Smooth muscle cell (in vitro differentiated cells): ENCODE data around the gene LRRC8D. TPM values are rescaled to one million over a fixed set of nuclear protein-coding genes. Genes with fewer than 3 reads are reported as not detected.
A peak's percentile ranks its signal among the peaks of the same experiment; 100 is the strongest.

Experiments
- DNase-seq: peaks from one replicate; lab custom pipeline; 2025; ENCODE audit not compliant: unreplicated experiment; lab: John Stamatoyannopoulos, UW
- H2AFZ ChIP-seq: fragments of 200-600 bp; sonication (generic); 2 replicates; pipeline ENCODE4 v1.6.0; 2016; ENCODE audit warnings: antibody characterized with exemption, low read depth, mild to moderate bottlenecking
- H3F3A ChIP-seq: fragments of 200-600 bp; sonication (generic); 2 replicates; pipeline ENCODE4 v1.6.0; 2017; ENCODE audit warnings: antibody characterized with exemption, low read depth
- H3K27ac ChIP-seq: fragments of 200-600 bp; sonication (generic); 2 replicates; pipeline ENCODE4 v1.5.1; 2016; ENCODE audit warnings: low read depth, mild to moderate bottlenecking
- H3K27me3 ChIP-seq: fragments of 200-600 bp; sonication (generic); 2 replicates; pipeline ENCODE4 v1.6.1; 2016; ENCODE audit warnings: low read depth, mild to moderate bottlenecking
- H3K36me3 ChIP-seq: fragments of 200-600 bp; sonication (generic); 2 replicates; pipeline ENCODE4 v1.5.1; 2016; ENCODE audit warnings: low read depth
- H3K4me1 ChIP-seq: fragments of 200-600 bp; sonication (generic); 2 replicates; pipeline ENCODE4 v1.5.1; 2016; ENCODE audit warnings: low read depth
- H3K4me2 ChIP-seq: fragments of 200-600 bp; sonication (generic); 2 replicates; pipeline ENCODE4 v1.6.0; 2016; ENCODE audit warnings: mild to moderate bottlenecking
- H3K4me3 ChIP-seq: fragments of 200-600 bp; sonication (generic); 2 replicates; pipeline ENCODE4 v1.5.1; 2016; ENCODE audit warnings: mild to moderate bottlenecking
- H3K79me2 ChIP-seq: fragments of 200-600 bp; sonication (generic); 2 replicates; pipeline ENCODE4 v1.6.0; 2016; ENCODE audit warnings: low read depth, mild to moderate bottlenecking
- H3K9ac ChIP-seq: fragments of 200-600 bp; sonication (generic); 2 replicates; pipeline ENCODE4 v1.6.0; 2016; ENCODE audit warnings: low read depth
- H3K9me3 ChIP-seq: fragments of 200-600 bp; sonication (generic); replicated peaks from 2 replicates; pipeline ENCODE4 v1.5.1; 2016; ENCODE audit warnings: low read depth
- H4K20me1 ChIP-seq: fragments of 200-600 bp; sonication (generic); 2 replicates; pipeline ENCODE4 v1.6.0; 2016; ENCODE audit warnings: low read depth
- WGBS: methylation state at CpG from one replicate; pipeline ENCODE4 v1.1.7; 2016; ENCODE audit warnings: low lambda C conversion rate; 5-methylcytosine and 5-hydroxymethylcytosine counted together
- polyA plus RNA-seq: library from polyadenylated mRNA; unstranded; fragments of >200 nt; fragmentation: Nextera tagmentation; extraction: Ambion mirVana; gene quantifications from 2 replicates; pipeline ENCODE4 v1.2.1, GENCODE V29; 2016
- total RNA-seq: library from RNA; depleted of rRNA; stranded (reverse); fragments of >200 nt; gene quantifications from 2 replicates; pipeline ENCODE4 v1.2.3, GENCODE V29; 2014
- TF ChIP-seq, protein P1 (sequence below): fragments of 200-600 bp; sonication (generic); IDR thresholded peaks from 2 replicates; pipeline ENCODE4 v1.5.1; 2017; ENCODE audit warnings: borderline replicate concordance, mild to moderate bottlenecking, antibody characterized with exemption; ENCODE audit not compliant: insufficient read depth, poor library complexity, severe bottlenecking

LRRC8D gene
- total and polyA plus RNA-seq, 2 experiments from 2014 or later = 5.2 to 25.1 TPM

DNA sequence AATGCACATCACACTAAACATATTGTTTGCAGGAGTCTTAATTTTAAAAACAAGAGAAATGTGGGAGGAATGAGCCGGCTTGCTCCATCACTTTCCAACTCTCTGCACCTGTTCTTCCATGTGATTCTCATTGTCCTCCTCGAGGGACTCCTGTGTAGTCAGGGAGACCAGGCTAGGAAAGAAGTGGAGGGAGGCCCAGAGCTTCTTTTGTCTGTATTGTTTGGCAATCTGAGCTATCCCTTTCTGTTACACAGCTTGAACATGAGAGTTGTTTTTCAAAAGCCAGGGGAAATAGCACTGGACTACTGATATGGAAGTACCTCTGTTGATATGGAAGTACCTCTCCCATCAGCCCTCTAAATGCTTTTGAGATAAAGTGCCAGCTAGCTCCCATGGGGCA lies 18.8 kb upstream of the LRRC8D start:
- no peak overlapping the region for H3K27ac ChIP-seq
- no peaks in the 10 kb centered on the region for H3K36me3 ChIP-seq
- no peak for DNase-seq
- no peaks in the 10 kb centered on the region for H4K20me1 ChIP-seq
- WGBS = 90% methylated on average over 2 of the region's 2 CpGs
- H3K27me3 ChIP-seq = no peaks in the 10 kb centered on the region
- H3F3A ChIP-seq = no peaks in the 10 kb centered on the region
- TF ChIP-seq, protein P1, sequence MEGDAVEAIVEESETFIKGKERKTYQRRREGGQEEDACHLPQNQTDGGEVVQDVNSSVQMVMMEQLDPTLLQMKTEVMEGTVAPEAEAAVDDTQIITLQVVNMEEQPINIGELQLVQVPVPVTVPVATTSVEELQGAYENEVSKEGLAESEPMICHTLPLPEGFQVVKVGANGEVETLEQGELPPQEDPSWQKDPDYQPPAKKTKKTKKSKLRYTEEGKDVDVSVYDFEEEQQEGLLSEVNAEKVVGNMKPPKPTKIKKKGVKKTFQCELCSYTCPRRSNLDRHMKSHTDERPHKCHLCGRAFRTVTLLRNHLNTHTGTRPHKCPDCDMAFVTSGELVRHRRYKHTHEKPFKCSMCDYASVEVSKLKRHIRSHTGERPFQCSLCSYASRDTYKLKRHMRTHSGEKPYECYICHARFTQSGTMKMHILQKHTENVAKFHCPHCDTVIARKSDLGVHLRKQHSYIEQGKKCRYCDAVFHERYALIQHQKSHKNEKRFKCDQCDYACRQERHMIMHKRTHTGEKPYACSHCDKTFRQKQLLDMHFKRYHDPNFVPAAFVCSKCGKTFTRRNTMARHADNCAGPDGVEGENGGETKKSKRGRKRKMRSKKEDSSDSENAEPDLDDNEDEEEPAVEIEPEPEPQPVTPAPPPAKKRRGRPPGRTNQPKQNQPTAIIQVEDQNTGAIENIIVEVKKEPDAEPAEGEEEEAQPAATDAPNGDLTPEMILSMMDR = no peak
- no peak overlapping the region for H3K9ac ChIP-seq
- no peak overlapping the region for H3K4me3 ChIP-seq
- H2AFZ ChIP-seq = no peak overlapping the region
- no peaks in the 10 kb centered on the region for H3K79me2 ChIP-seq
- no peak overlapping the region for H3K4me2 ChIP-seq
- no peaks in the 10 kb centered on the region for H3K9me3 ChIP-seq
- H3K4me1 ChIP-seq = peaks cover 11% of the 10 kb centered on the region

GRCh38 chr1:89802841-89803240 lies 18.0 kb upstream of the LRRC8D start:
- no peak overlapping the region for H3K4me3 ChIP-seq
- H3K27me3 ChIP-seq = no peaks in the 10 kb centered on the region
- H3K36me3 ChIP-seq = no peaks in the 10 kb centered on the region
- peaks cover 11% of the 10 kb centered on the region for H3K4me1 ChIP-seq
- no peak overlapping the region for H3K9ac ChIP-seq
- no peaks in the 10 kb centered on the region for H4K20me1 ChIP-seq
- no peaks in the 10 kb centered on the region for H3K79me2 ChIP-seq
- H3K9me3 ChIP-seq = no peaks in the 10 kb centered on the region
- H3K27ac ChIP-seq = no peak overlapping the region
- TF ChIP-seq, protein P1 = no peak
- 5% methylated on average over 2 of the region's 2 CpGs for WGBS
- H3F3A ChIP-seq = no peaks in the 10 kb centered on the region
- no peak for DNase-seq
- no peak overlapping the region for H2AFZ ChIP-seq
- H3K4me2 ChIP-seq = no peak overlapping the region

DNA sequence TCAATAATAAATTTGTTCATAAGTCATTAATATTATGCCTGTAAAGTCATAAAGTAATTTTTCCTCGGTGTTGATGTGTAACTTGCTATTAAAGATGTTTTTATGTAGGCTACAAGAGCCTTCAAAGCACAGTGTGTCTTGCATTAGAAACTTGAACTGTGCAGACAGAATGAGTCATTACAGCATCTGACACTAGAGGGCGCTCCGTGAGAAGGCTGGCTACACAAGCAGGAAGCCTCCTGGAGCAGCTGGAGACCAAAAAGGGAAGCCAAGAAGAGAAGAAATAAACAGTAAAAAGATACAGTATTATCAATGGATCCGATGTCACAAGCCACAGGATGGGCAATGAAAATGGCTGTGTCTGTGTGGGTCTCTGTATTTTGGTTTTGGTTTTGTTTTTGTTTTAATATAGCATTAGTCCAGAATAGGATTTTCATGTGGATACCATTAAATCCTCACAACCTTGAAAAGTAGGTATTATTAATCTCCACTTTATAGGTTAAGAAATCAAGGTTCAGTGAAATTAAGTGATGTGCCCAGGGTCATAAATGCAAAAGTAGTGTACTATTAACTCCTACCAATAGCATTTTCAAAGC lies 16.1 kb upstream of the LRRC8D start:
- Histone ChIP-seq H3K36me3 (no peaks in the 10 kb centered on the region), H3K79me2 (no peaks in the 10 kb centered on the region), H3F3A (no peaks in the 10 kb centered on the region), H3K9me3 (no peaks in the 10 kb centered on the region), H4K20me1 (no peaks in the 10 kb centered on the region), H3K4me3 (no peak overlapping the region), H3K27ac (no peak overlapping the region), H3K9ac (no peak overlapping the region), H2AFZ (no peak overlapping the region), H3K4me2 (no peak overlapping the region), H3K27me3 (no peaks in the 10 kb centered on the region), H3K4me1 (peaks cover 21% of the 10 kb centered on the region)
- WGBS = 0% methylated on average over 4 of the region's 4 CpGs
- TF ChIP-seq, protein P1 = peak; percentile 86
- peak; percentile 44 for DNase-seq

DNA sequence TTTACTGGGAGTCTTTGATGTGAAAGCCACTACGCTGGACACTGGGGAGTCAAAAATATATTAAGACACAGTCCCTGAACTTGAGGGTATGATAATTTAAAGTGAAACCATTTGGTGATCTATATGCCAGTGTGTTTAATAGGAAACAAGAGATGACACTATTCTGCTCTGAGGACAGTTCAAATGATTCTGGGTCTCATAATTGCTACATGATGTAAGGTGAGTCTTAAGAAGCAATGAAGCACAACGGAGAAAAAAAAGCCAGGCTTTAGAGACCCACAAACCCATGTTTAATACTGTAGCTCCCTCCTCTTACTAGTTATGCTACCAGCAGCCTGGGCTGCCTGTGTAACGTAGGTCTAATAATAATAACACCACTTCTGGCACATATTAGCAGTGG lies 14.2 kb upstream of the LRRC8D start:
- H3K36me3 ChIP-seq = no peaks in the 10 kb centered on the region
- 91% methylated on average over 3 of the region's 3 CpGs for WGBS
- H4K20me1 ChIP-seq = no peaks in the 10 kb centered on the region
- no peaks in the 10 kb centered on the region for H3F3A ChIP-seq
- no peaks in the 10 kb centered on the region for H3K9me3 ChIP-seq
- no peaks in the 10 kb centered on the region for H3K79me2 ChIP-seq
- no peak overlapping the region for H3K9ac ChIP-seq
- H3K27me3 ChIP-seq = no peaks in the 10 kb centered on the region
- no peak overlapping the region for H3K4me2 ChIP-seq
- TF ChIP-seq, protein P1 = no peak
- peaks cover 18% of the 10 kb centered on the region for H3K4me1 ChIP-seq
- H2AFZ ChIP-seq = no peak overlapping the region
- H3K27ac ChIP-seq = no peak overlapping the region
- DNase-seq = no peak
- H3K4me3 ChIP-seq = no peak overlapping the region
